PC-9 (cell line): Measurements from ENCODE around the gene C11orf42. TPM values are rescaled to one million over a fixed set of nuclear protein-coding genes. Genes with fewer than 3 reads are reported as not detected.

Source experiments
- BruUV-seq: library from RNA; stranded (reverse); fragments of 400-500 nt; replicated peaks from 2 replicates; lab custom pipeline; 2021; lab: Mats Ljungman, UMichigan
- CTCF ChIA-PET: fragments of 300-600 bp; sonication (Branson Sonifier 250); formaldehyde crosslinking; loops from one replicate; lab custom pipeline; 2022; ENCODE audit warnings: antibody characterized with exemption; lab: Charles Lee
- POLR2A ChIA-PET: fragments of 300-600 bp; sonication (Branson Sonifier 250); formaldehyde crosslinking; loops from one replicate; lab custom pipeline; 2022; ENCODE audit warnings: antibody characterized with exemption; ENCODE audit not compliant: unreplicated experiment; lab: Charles Lee
- DNase-seq, 2 experiments: peaks; one replicate each; pipeline versions ENCODE4 v3.0.0 to v3.0.0-alpha.2; 2015 to 2022; ENCODE audit warnings: mixed read lengths in 1 of 2
- H2AFZ ChIP-seq: fragments of 200-600 bp; sonication (generic); 2 replicates; pipeline ENCODE4 v1.8.1; 2017; ENCODE audit warnings: antibody characterized with exemption
- H3F3A ChIP-seq: fragments of 200-600 bp; sonication (generic); 2 replicates; pipeline ENCODE4 v1.8.1; 2017; ENCODE audit warnings: antibody characterized with exemption, mild to moderate bottlenecking, low read depth; ENCODE audit not compliant: insufficient read depth
- H3K27ac ChIP-seq: fragments of 200-600 bp; sonication (generic); 2 replicates; pipeline ENCODE4 v1.6.1; 2016; ENCODE audit warnings: mixed run types
- H3K27me3 ChIP-seq: fragments of 200-600 bp; sonication (generic); 2 replicates; pipeline ENCODE4 v1.6.1; 2016; ENCODE audit warnings: low read depth, mixed run types; ENCODE audit not compliant: insufficient read depth
- H3K36me3 ChIP-seq: fragments of 200-600 bp; sonication (generic); 2 replicates; pipeline ENCODE4 v1.6.1; 2016; ENCODE audit warnings: low read depth, mixed run types
- H3K4me1 ChIP-seq: fragments of 200-600 bp; sonication (generic); replicated peaks from 2 replicates; pipeline ENCODE4 v1.6.1; 2016; ENCODE audit warnings: mixed run types; ENCODE audit not compliant: insufficient read depth
- H3K4me2 ChIP-seq: fragments of 200-600 bp; sonication (generic); 2 replicates; pipeline ENCODE4 v1.6.1; 2017; ENCODE audit warnings: mixed run types
- H3K4me3 ChIP-seq: fragments of 200-600 bp; sonication (generic); 2 replicates; pipeline ENCODE4 v1.6.1; 2016; ENCODE audit warnings: mixed run types
- H3K79me2 ChIP-seq: fragments of 200-600 bp; sonication (generic); 2 replicates; pipeline ENCODE4 v1.6.1; 2017; ENCODE audit warnings: low read depth, mixed run types
- H3K9me2 ChIP-seq: fragments of 200-600 bp; sonication (generic); 2 replicates; pipeline ENCODE4 v1.8.1; 2017; ENCODE audit warnings: mild to moderate bottlenecking; ENCODE audit not compliant: insufficient read depth
- H3K9me3 ChIP-seq: fragments of 200-600 bp; sonication (generic); 2 replicates; pipeline ENCODE4 v1.8.1; 2016; ENCODE audit warnings: low read depth; ENCODE audit not compliant: insufficient read depth
- H4K20me1 ChIP-seq: fragments of 200-600 bp; sonication (generic); 2 replicates; pipeline ENCODE4 v1.8.1; 2017; ENCODE audit not compliant: insufficient read depth
- CTCF ChIP-seq: fragments of 200-600 bp; sonication (generic); conservative IDR thresholded peaks from 2 replicates; pipeline ENCODE4 v1.6.1; 2017; ENCODE audit warnings: mixed run types, antibody characterized with exemption, mild to moderate bottlenecking, moderate library complexity
- EZH2 ChIP-seq: fragments of 200-600 bp; sonication (generic); IDR thresholded peaks from 2 replicates; pipeline ENCODE4 v1.8.0; 2017; ENCODE audit warnings: antibody characterized with exemption, low read depth
- intact Hi-C: fragments of 100-400 bp; cut with micrococcal nuclease; formaldehyde crosslinking; loops from one replicate; pipeline ENCODE4 v1.10.0; 2022; ENCODE audit not compliant: unreplicated experiment
- total RNA-seq: library from RNA; stranded (reverse); gene quantifications from 2 replicates; pipeline ENCODE4 v1.2.3, GENCODE V29; 2021

C11orf42 gene
- total RNA-seq, 1 experiment from 2014 or later = not detected

DNA sequence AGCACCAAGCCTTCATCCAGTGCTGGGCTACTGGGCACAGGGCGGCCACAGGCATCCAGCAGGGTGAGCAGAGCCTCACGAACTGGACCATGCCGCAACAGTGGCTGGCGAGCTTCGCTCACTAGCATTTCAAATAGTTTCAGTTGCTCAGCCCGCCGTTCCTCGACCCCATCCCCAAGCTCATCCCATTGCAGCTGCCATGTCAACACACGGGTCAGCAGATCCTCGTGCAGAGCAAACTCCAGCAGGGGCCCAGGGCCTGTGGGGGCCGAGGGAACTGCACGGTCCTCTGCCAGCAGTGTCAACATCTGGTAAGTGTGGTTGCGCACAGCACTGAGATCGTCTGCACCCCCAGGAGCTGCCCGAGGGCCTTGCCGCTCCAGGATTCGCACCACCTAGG lies 18.5 kb downstream of the C11orf42 start:
- Histone ChIP-seq H3K4me3 (no peak overlapping the region), H3K36me3 (no peaks in the 10 kb centered on the region), H3K4me2 (no peak overlapping the region), H3F3A (no peaks in the 10 kb centered on the region), H3K4me1 (no peaks in the 10 kb centered on the region), H3K9me2 (no peaks in the 10 kb centered on the region), H3K27ac (no peak overlapping the region), H3K79me2 (peaks cover 14% of the 10 kb centered on the region; the same call in 1 of the 2 replicates), H2AFZ (no peak overlapping the region), H4K20me1 (no peaks in the 10 kb centered on the region), H3K9me3 (no peaks in the 10 kb centered on the region), H3K27me3 (no peaks in the 10 kb centered on the region)
- DNase-seq = no peak
- CTCF ChIA-PET = no interaction called here
- POLR2A ChIA-PET = no interaction called here
- intact Hi-C loops = no loop called here
- no TSS peak for BruUV-seq
- TF ChIP-seq CTCF (no peak), EZH2 (no peak)

DNA sequence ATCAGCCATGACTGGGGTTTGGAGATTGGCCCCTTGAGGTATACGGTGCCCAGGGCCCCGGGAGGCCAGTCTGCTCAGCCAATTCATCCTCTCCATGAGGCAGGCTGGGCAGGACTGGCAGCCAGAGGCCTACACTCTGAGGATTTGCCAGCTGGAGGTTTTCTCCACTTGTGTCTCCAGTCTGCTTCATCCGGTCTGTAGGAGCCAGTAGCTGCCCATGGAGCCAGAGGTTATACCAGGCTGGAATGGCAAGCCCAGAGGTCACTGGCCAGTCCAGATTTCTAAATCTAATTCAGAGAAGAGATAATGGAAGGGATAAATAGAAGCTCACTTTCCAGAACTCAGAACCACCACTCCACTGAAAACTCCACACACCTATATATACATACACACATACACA lies 19.1 kb downstream of the C11orf42 start:
- Histone ChIP-seq H3K79me2 (peaks cover 14% of the 10 kb centered on the region; the same call in 1 of the 2 replicates), H3K27me3 (no peaks in the 10 kb centered on the region), H3K4me3 (no peak overlapping the region), H2AFZ (no peak overlapping the region), H3K4me1 (no peaks in the 10 kb centered on the region), H3K36me3 (no peaks in the 10 kb centered on the region), H3K27ac (no peak overlapping the region), H3K4me2 (no peak overlapping the region), H3F3A (no peaks in the 10 kb centered on the region), H4K20me1 (no peaks in the 10 kb centered on the region), H3K9me3 (no peaks in the 10 kb centered on the region), H3K9me2 (no peaks in the 10 kb centered on the region)
- CTCF ChIA-PET = no interaction called here
- DNase-seq = no peak
- intact Hi-C loops = no loop called here
- no peak for TF ChIP-seq EZH2
- TF ChIP-seq CTCF = no peak
- POLR2A ChIA-PET = no interaction called here
- no TSS peak for BruUV-seq

DNA sequence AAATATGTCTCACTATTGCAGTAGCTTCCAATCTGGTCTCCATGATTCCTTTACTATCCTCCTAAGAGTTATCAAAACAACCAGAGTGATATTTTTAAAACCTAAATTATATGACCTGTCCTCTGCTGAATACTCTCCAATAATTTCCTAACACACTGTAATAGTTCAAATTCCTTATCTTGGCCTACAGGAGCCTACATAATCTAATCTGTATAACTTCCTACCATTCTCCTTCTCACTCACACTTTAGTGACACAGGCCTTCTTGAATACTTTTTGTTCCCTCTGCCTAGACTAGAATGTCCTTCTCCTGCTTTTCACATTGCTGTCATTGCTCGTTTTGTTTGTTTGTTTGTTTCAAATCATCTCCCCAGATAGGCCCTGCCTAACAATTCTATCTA lies 19.7 kb downstream of the C11orf42 start:
- no TSS peak for BruUV-seq
- CTCF ChIA-PET = no interaction called here

More for the DNA sequence above, 19.7 kb downstream of the C11orf42 start:
- intact Hi-C loops = no loop called here
- Histone ChIP-seq H3K27ac (no peak overlapping the region), H3K9me2 (no peaks in the 10 kb centered on the region), H3K4me1 (no peaks in the 10 kb centered on the region), H3K79me2 (peaks cover 15% of the 10 kb centered on the region; the same call in 1 of the 2 replicates), H3K4me3 (no peak overlapping the region), H3K27me3 (no peaks in the 10 kb centered on the region), H3K4me2 (no peak overlapping the region), H2AFZ (no peak overlapping the region), H3K9me3 (no peaks in the 10 kb centered on the region), H3K36me3 (no peaks in the 10 kb centered on the region), H3F3A (no peaks in the 10 kb centered on the region), H4K20me1 (no peaks in the 10 kb centered on the region)
- TF ChIP-seq CTCF (no peak), EZH2 (no peak)
- no peak for DNase-seq
- POLR2A ChIA-PET = no interaction called here
